Suprapubic skin (tissue), 4 donors: ENCODE data around the gene GPX3.

Source experiments
- CTCF ChIP-seq, 2 donors: fragments of 200-600 bp in 1 of 2; fragments of 450-650 bp in 1 of 2; sonication (generic) in 1 of 2; IDR thresholded peaks; one replicate each; pipeline ENCODE4 v1.5.1; 2016 to 2019; ENCODE audit warnings: antibody characterized with exemption in 2 of 2, mild to moderate bottlenecking in 1 of 2, moderate library complexity in 1 of 2
- EP300 ChIP-seq: sonication (generic); formaldehyde crosslinking; IDR thresholded peaks from one replicate; pipeline ENCODE4 v1.6.1; 2017; ENCODE audit warnings: antibody characterized with exemption
- POLR2A ChIP-seq, 2 donors: fragments of 450-650 bp; IDR thresholded peaks; one replicate each; pipeline ENCODE4 v1.6.1; 2017; ENCODE audit warnings: antibody characterized with exemption in 2 of 2, mild to moderate bottlenecking in 2 of 2, moderate library complexity in 2 of 2
- POLR2AphosphoS5 ChIP-seq, 3 donors: sonication (generic); formaldehyde crosslinking; IDR thresholded peaks; one replicate each; pipeline ENCODE4 v1.6.1; 2017; ENCODE audit warnings: antibody characterized with exemption in 3 of 3

DNA sequence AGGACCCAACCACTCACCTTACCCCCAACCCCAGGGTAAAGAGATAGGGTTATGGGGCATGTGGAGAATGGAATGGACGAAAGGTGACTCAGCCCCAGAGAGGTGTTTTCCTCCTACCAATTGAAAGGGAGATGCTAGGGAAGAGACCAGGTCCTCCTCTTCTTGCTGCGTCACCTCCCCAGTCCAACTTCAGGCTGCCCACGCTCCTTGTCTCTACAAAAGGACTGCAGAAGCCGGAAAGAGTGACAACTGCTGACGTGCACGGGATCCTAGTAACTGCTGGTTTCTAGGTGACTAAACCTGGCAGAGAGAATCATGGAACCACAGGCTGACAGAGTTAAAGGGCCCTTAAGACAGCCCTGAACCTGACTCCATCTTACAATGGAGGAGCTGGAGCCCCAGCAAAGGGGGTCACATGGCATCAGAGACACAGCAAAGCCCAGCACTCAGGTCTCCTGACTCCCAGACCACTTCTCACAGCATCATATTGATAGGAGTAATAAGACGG lies 2.2 kb downstream of the GPX3 start:
- TF ChIP-seq CTCF (IDR thresholded peaks at IDR 0.05) (no peak), EP300 (no peak), POLR2A (IDR thresholded peaks at IDR 0.05) (no peak), POLR2AphosphoS5 (IDR thresholded peaks at IDR 0.05) (no peak)
